SK-N-SH (cell line): Measurements from ENCODE around the gene KIRREL1. TPM values are rescaled to one million over a fixed set of nuclear protein-coding genes. Genes with fewer than 3 reads are reported as not detected.

Experiments
- CTCF ChIA-PET: fragments of 300-600, 350-600 bp; formaldehyde crosslinking; extraction: SDS; loops from one replicate; lab custom pipeline; 2021; lab: Yijun Ruan, JAX
- POLR2A ChIA-PET: fragments of 350-600 bp; sonication (Branson Sonifier 250); formaldehyde crosslinking; extraction: SDS; loops from one replicate; lab custom pipeline; 2020; ENCODE audit warnings: antibody characterized with exemption, inconsistent platforms; lab: Yijun Ruan, JAX
- DNase-seq: peaks from one replicate; pipeline ENCODE4 v3.0.0; 2012
- H2AFZ ChIP-seq: fragments of 200-600 bp; sonication (generic); 2 replicates; pipeline ENCODE4 v1.8.1; 2016; ENCODE audit warnings: antibody characterized with exemption, mild to moderate bottlenecking, low read depth
- H3F3A ChIP-seq: fragments of 200-600 bp; sonication (generic); replicated peaks from 2 replicates; pipeline ENCODE3; 2016; ENCODE audit warnings: antibody characterized with exemption, mild to moderate bottlenecking; ENCODE audit not compliant: insufficient read depth
- H3K27ac ChIP-seq, 2 experiments: fragments of 200-500 bp in 1 of 2; fragments of 200-600 bp in 1 of 2; sonication (Bioruptor generic) in 1 of 2; sonication (generic), shearing (Covaris generic) in 1 of 2; 2 replicates each; pipeline versions ENCODE4 v1.5.1 to v1.6.1; 2014 to 2016; ENCODE audit warnings: low read depth in 2 of 2, inconsistent platforms in 1 of 2, low read length in 1 of 2, mild to moderate bottlenecking in 1 of 2, mixed read lengths in 1 of 2
- H3K27me3 ChIP-seq: fragments of 200-600 bp; sonication (generic), shearing (Covaris generic); 2 replicates; pipeline ENCODE4 v1.6.1; 2016; ENCODE audit warnings: mixed run types; ENCODE audit not compliant: insufficient read depth
- H3K36me3 ChIP-seq, 2 experiments: fragments of 200-500 bp in 1 of 2; fragments of 200-600 bp in 1 of 2; sonication (Bioruptor generic) in 1 of 2; sonication (generic) in 1 of 2; replicated peaks in 1 of 2; 2 replicates each; pipeline versions ENCODE3 to v1.5.1; 2014 to 2016; ENCODE audit warnings: low read length in 1 of 2, mild to moderate bottlenecking in 1 of 2; ENCODE audit not compliant: insufficient read depth in 2 of 2, control insufficient read depth in 1 of 2
- H3K4me1 ChIP-seq, 2 experiments: fragments of 200-500 bp in 1 of 2; fragments of 200-600 bp in 1 of 2; sonication (Bioruptor generic) in 1 of 2; sonication (generic), shearing (Covaris generic) in 1 of 2; 2 replicates each; pipeline versions ENCODE4 v1.5.1 to v1.6.1; 2014 to 2016; ENCODE audit warnings: low read depth in 1 of 2, low read length in 1 of 2, mixed run types in 1 of 2; ENCODE audit not compliant: insufficient read depth in 2 of 2, control insufficient read depth in 1 of 2
- H3K4me2 ChIP-seq: fragments of 200-600 bp; sonication (generic), shearing (Covaris generic); 2 replicates; pipeline ENCODE4 v1.6.1; 2017; ENCODE audit warnings: mixed run types
- H3K4me3 ChIP-seq, 2 experiments: fragments of 200-500 bp in 1 of 2; fragments of 200-600 bp in 1 of 2; sonication (Bioruptor generic) in 1 of 2; sonication (generic), shearing (Covaris generic) in 1 of 2; 2 replicates each; pipeline versions ENCODE4 v1.5.1 to v1.8.1; 2014 to 2016; ENCODE audit warnings: low read depth in 2 of 2, inconsistent platforms in 1 of 2, low read length in 1 of 2, mild to moderate bottlenecking in 1 of 2, mixed read lengths in 1 of 2, moderate library complexity in 1 of 2
- H3K79me2 ChIP-seq: fragments of 200-600 bp; sonication (generic); 2 replicates; pipeline ENCODE4 v1.8.1; 2017; ENCODE audit warnings: mild to moderate bottlenecking; ENCODE audit not compliant: insufficient read depth
- H3K9ac ChIP-seq: fragments of 200-600 bp; sonication (generic); 2 replicates; pipeline ENCODE4 v1.6.1; 2017; ENCODE audit warnings: mixed run types
- H3K9me2 ChIP-seq: fragments of 200-600 bp; sonication (generic); 2 replicates; pipeline ENCODE4 v1.6.1; 2017; ENCODE audit warnings: mixed run types
- H3K9me3 ChIP-seq: fragments of 200-600 bp; sonication (generic); 2 replicates; pipeline ENCODE4 v1.6.1; 2017; ENCODE audit warnings: mixed run types, mild to moderate bottlenecking, moderate library complexity
- H4K20me1 ChIP-seq: fragments of 200-600 bp; sonication (generic); 2 replicates; pipeline ENCODE4 v1.6.1; 2017; ENCODE audit warnings: mild to moderate bottlenecking, mixed run types; ENCODE audit not compliant: insufficient read depth
- CHD2 ChIP-seq: fragments of 150-350 bp; IDR thresholded peaks from 2 replicates; pipeline ENCODE4 v1.6.1; 2018; ENCODE audit warnings: low read length; ENCODE audit not compliant: partially characterized antibody
- ELF1 ChIP-seq: IDR thresholded peaks from 2 replicates; pipeline ENCODE4 v1.4.0; 2012
- FOSL2 ChIP-seq: IDR thresholded peaks from 2 replicates; pipeline ENCODE4 v1.4.0; 2012; ENCODE audit warnings: low read depth, mild to moderate bottlenecking, moderate library complexity, borderline replicate concordance
- FOXJ3 ChIP-seq: sonication (generic); formaldehyde crosslinking; IDR thresholded peaks from 2 replicates; pipeline ENCODE4 v1.5.1; 2020; ENCODE audit warnings: mild to moderate bottlenecking, missing genetic modification reagents
- FOXM1 ChIP-seq: IDR thresholded peaks from 2 replicates; pipeline ENCODE4 v1.4.0; 2012; ENCODE audit warnings: low read depth, mild to moderate bottlenecking
- GATA2 ChIP-seq: sonication (generic); formaldehyde crosslinking; IDR thresholded peaks from 2 replicates; pipeline ENCODE4 v1.5.0; 2020; ENCODE audit warnings: mild to moderate bottlenecking, missing genetic modification reagents
- MEF2A ChIP-seq: IDR thresholded peaks from 2 replicates; pipeline ENCODE4 v1.4.0; 2012; ENCODE audit warnings: low read depth, borderline replicate concordance
- NRF1 ChIP-seq: IDR thresholded peaks from 2 replicates; pipeline ENCODE4 v1.6.1; 2012; ENCODE audit warnings: low read depth, mild to moderate bottlenecking, low read length
- RXRA ChIP-seq: IDR thresholded peaks from 2 replicates; pipeline ENCODE4 v1.4.0; 2012; ENCODE audit warnings: low read depth, mild to moderate bottlenecking, borderline replicate concordance
- SIN3A ChIP-seq: IDR thresholded peaks from 2 replicates; pipeline ENCODE4 v1.6.1; 2012; ENCODE audit warnings: low read depth, mild to moderate bottlenecking, low read length, moderate library complexity, borderline replicate concordance
- SMC3 ChIP-seq: IDR thresholded peaks from 2 replicates; pipeline ENCODE4 v1.6.1; 2012; ENCODE audit warnings: low read depth, low read length, improper control_type of control experiment
- TAF1 ChIP-seq: IDR thresholded peaks from 2 replicates; pipeline ENCODE4 v1.6.1; 2012; ENCODE audit warnings: low read depth, mild to moderate bottlenecking, low read length, moderate library complexity, borderline replicate concordance
- TCF12 ChIP-seq: IDR thresholded peaks from 2 replicates; pipeline ENCODE4 v1.4.0; 2012
- YY1 ChIP-seq: IDR thresholded peaks from 2 replicates; pipeline ENCODE4 v1.4.0; 2012; ENCODE audit warnings: low read depth, mild to moderate bottlenecking
- WGBS: methylation state at CpG from one replicate; pipeline ENCODE4 v1.1.6; 2017; ENCODE audit warnings: low lambda C conversion rate; 5-methylcytosine and 5-hydroxymethylcytosine counted together
- polyA plus RNA-seq, 3 experiments: library from polyadenylated mRNA; depleted of rRNA; stranded (reverse); fragments of >200 nt; gene quantifications; 2 replicates each; pipeline ENCODE4 v1.2.3, GENCODE V29; 2012
- TF ChIP-seq, protein P1 (sequence below): IDR thresholded peaks from 2 replicates; pipeline ENCODE4 v1.4.0; 2012; ENCODE audit warnings: low read depth, borderline replicate concordance
- TF ChIP-seq, protein P2 (sequence below): IDR thresholded peaks from 2 replicates; pipeline ENCODE4 v1.4.0; 2012; ENCODE audit warnings: low read depth
- TF ChIP-seq, protein P3 (sequence below): IDR thresholded peaks from 2 replicates; pipeline ENCODE4 v1.4.0; 2012; ENCODE audit warnings: low read depth, borderline replicate concordance
- TF ChIP-seq, protein P4 (sequence below): fragments of 150-350 bp; IDR thresholded peaks from 2 replicates; pipeline ENCODE4 v1.6.1; 2017; ENCODE audit warnings: antibody characterized with exemption, low read length, low read depth, borderline replicate concordance
- TF ChIP-seq, protein P5 (sequence below): fragments of 200-600 bp; sonication (generic); IDR thresholded peaks from 2 replicates; pipeline ENCODE4 v1.6.1; 2017; ENCODE audit warnings: antibody characterized with exemption, mild to moderate bottlenecking, moderate library complexity

The KIRREL1 gene
- polyA plus RNA-seq, 1 of the 3 experiments (the other 2 are of a cell fraction) = 47.8 TPM

DNA sequence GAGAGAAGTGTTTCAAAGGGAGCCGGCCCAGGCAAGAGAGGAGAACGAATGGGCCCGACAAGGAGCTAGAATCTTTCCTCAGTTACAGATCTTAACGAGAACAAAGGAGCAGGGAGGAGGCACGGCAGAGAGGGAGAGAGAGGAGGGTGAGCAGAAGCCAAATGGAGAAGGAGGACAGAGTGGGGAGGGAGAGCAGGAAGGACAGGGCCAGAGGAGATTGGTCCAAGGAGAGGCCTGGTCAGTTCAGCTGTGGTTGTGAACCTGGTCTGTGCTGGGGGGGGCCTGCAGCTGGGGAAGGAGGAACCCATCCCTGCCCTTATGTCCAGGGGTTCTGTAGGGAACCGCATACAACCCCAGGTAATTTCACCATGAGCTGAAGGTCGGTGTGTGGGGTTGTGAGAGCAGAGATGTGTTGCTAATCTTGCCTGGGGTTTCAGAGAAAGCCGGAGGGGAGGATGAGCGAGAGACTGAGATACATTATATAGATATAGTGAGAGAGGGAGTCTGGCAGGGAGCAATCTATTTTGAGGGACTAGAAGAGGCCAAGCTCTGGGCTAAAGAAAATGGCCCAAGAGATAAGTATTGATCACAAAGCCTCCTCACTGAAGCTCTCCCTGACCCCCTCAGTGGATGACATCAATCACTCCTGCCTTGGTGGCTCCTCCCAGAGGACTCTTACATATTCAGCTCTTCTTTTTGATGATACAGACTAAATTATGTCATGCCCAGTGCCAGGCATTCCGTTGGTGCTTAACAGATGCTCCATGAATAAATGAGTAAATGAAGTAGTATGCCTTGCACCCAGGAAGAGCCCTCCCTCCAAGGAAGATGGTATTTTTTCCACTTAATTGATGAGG, 123.1 kb downstream of the KIRREL1 start:
- Histone ChIP-seq H3K4me1 (peaks cover 0 to 44% of the 10 kb centered on the region in 2 experiments; a peak in 1 of 4 replicates), H3K27ac (no peak overlapping the region), H3K27me3 (no peaks in the 10 kb centered on the region; the same call in 1 of the 2 replicates), H3F3A (no peaks in the 10 kb centered on the region), H4K20me1 (no peaks in the 10 kb centered on the region), H3K9ac (no peak overlapping the region), H3K36me3 (no peaks in the 10 kb centered on the region), H2AFZ (no peak overlapping the region), H3K9me2 (no peaks in the 10 kb centered on the region), H3K79me2 (no peaks in the 10 kb centered on the region), H3K9me3 (no peaks in the 10 kb centered on the region), H3K4me2 (no peak overlapping the region), H3K4me3 (no peak overlapping the region)
- TF ChIP-seq SMC3 (no peak), ELF1 (no peak), RXRA (no peak), SIN3A (no peak), GATA2 (CRISPR knock-in tag) (no peak), NRF1 (no peak), TAF1 (no peak), FOXM1 (no peak), YY1 (no peak), MEF2A (no peak), FOSL2 (no peak), CHD2 (no peak), FOXJ3 (CRISPR knock-in tag) (no peak), TCF12 (no peak)
- TF ChIP-seq, protein P1, sequence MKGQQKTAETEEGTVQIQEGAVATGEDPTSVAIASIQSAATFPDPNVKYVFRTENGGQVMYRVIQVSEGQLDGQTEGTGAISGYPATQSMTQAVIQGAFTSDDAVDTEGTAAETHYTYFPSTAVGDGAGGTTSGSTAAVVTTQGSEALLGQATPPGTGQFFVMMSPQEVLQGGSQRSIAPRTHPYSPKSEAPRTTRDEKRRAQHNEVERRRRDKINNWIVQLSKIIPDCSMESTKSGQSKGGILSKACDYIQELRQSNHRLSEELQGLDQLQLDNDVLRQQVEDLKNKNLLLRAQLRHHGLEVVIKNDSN = no peak
- TF ChIP-seq, protein P2, sequence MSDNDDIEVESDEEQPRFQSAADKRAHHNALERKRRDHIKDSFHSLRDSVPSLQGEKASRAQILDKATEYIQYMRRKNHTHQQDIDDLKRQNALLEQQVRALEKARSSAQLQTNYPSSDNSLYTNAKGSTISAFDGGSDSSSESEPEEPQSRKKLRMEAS = no peak
- TF ChIP-seq, protein P3, sequence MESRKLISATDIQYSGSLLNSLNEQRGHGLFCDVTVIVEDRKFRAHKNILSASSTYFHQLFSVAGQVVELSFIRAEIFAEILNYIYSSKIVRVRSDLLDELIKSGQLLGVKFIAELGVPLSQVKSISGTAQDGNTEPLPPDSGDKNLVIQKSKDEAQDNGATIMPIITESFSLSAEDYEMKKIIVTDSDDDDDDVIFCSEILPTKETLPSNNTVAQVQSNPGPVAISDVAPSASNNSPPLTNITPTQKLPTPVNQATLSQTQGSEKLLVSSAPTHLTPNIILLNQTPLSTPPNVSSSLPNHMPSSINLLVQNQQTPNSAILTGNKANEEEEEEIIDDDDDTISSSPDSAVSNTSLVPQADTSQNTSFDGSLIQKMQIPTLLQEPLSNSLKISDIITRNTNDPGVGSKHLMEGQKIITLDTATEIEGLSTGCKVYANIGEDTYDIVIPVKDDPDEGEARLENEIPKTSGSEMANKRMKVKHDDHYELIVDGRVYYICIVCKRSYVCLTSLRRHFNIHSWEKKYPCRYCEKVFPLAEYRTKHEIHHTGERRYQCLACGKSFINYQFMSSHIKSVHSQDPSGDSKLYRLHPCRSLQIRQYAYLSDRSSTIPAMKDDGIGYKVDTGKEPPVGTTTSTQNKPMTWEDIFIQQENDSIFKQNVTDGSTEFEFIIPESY = no peak
- TF ChIP-seq, protein P4, sequence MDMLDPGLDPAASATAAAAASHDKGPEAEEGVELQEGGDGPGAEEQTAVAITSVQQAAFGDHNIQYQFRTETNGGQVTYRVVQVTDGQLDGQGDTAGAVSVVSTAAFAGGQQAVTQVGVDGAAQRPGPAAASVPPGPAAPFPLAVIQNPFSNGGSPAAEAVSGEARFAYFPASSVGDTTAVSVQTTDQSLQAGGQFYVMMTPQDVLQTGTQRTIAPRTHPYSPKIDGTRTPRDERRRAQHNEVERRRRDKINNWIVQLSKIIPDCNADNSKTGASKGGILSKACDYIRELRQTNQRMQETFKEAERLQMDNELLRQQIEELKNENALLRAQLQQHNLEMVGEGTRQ = no peak
- TF ChIP-seq, protein P5, sequence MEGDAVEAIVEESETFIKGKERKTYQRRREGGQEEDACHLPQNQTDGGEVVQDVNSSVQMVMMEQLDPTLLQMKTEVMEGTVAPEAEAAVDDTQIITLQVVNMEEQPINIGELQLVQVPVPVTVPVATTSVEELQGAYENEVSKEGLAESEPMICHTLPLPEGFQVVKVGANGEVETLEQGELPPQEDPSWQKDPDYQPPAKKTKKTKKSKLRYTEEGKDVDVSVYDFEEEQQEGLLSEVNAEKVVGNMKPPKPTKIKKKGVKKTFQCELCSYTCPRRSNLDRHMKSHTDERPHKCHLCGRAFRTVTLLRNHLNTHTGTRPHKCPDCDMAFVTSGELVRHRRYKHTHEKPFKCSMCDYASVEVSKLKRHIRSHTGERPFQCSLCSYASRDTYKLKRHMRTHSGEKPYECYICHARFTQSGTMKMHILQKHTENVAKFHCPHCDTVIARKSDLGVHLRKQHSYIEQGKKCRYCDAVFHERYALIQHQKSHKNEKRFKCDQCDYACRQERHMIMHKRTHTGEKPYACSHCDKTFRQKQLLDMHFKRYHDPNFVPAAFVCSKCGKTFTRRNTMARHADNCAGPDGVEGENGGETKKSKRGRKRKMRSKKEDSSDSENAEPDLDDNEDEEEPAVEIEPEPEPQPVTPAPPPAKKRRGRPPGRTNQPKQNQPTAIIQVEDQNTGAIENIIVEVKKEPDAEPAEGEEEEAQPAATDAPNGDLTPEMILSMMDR = no peak
- POLR2A ChIA-PET = no interaction called here
- CTCF ChIA-PET = interaction anchor here (1.0 to 2.2 kb wide), 4 partner anchors 8 to 537 kb away, joined by 3 to 10 read pairs (median 4); no protein-coding TSS in a partner anchor
- 49% methylated on average over 10 of the region's 10 CpGs for WGBS
- DNase-seq = no peak
